K562 (cell line): ENCODE measurements around the gene AMH. TPM values are rescaled to one million over a fixed set of nuclear protein-coding genes. Genes with fewer than 3 reads are reported as not detected.
A peak's percentile ranks its signal among the peaks of the same experiment; 100 is the strongest.

Source experiments
- ARID2 ChIP-seq: fragments of 450-650 bp; IDR thresholded peaks from 2 replicates; pipeline ENCODE4 v1.6.1; 2017; ENCODE audit warnings: antibody characterized with exemption, mild to moderate bottlenecking
- BHLHE40 ChIP-seq: IDR thresholded peaks from 2 replicates; pipeline ENCODE4 v1.6.1; 2011; ENCODE audit warnings: low read length, improper control_type of control experiment
- CHD1 ChIP-seq: fragments of 200-600 bp; sonication (generic); IDR thresholded peaks from one replicate; pipeline ENCODE4 v1.6.1; 2012; ENCODE audit warnings: mild to moderate bottlenecking, moderate library complexity, low read length, inconsistent platforms
- DEAF1 ChIP-seq: fragments of 450-650 bp; formaldehyde crosslinking; IDR thresholded peaks from 2 replicates; pipeline ENCODE4 v1.4.0; 2020; ENCODE audit warnings: mild to moderate bottlenecking, moderate library complexity
- GABPB1 ChIP-seq: sonication (generic); formaldehyde crosslinking; IDR thresholded peaks from 2 replicates; pipeline ENCODE4 v1.8.0; 2022; ENCODE audit warnings: mild to moderate bottlenecking, missing genetic modification reagents
- MCM2 ChIP-seq: fragments of 450-650 bp; IDR thresholded peaks from 2 replicates; pipeline ENCODE4 v1.6.1; 2017; ENCODE audit warnings: low read depth, mild to moderate bottlenecking
- MEF2A ChIP-seq: IDR thresholded peaks from 2 replicates; pipeline ENCODE4 v1.6.1; 2011; ENCODE audit warnings: low read depth, mild to moderate bottlenecking, low read length, moderate library complexity; ENCODE audit not compliant: control insufficient read depth
- MNT ChIP-seq, 2 experiments: fragments of 450-650 bp; conservative IDR thresholded peaks; 2 replicates each; pipeline ENCODE4 v1.6.1; 2017; ENCODE audit warnings: mild to moderate bottlenecking in 2 of 2, moderate library complexity in 2 of 2
- MTA1 ChIP-seq: fragments of 450-650 bp; IDR thresholded peaks from 2 replicates; pipeline ENCODE4 v1.6.1; 2017; ENCODE audit warnings: borderline replicate concordance
- NFIC ChIP-seq: fragments of 450-650 bp; IDR thresholded peaks from 2 replicates; pipeline ENCODE4 v1.6.1; 2017; ENCODE audit warnings: mild to moderate bottlenecking, inconsistent platforms
- NFIX ChIP-seq: fragments of 250-450 bp; sonication (Bioruptor Pico); IDR thresholded peaks from 2 replicates; pipeline ENCODE4 v1.4.0; 2020; ENCODE audit warnings: low read depth, mild to moderate bottlenecking, moderate library complexity
- POLR2G ChIP-seq: fragments of 200-400 bp; formaldehyde crosslinking; IDR thresholded peaks from 2 replicates; pipeline ENCODE4 v1.6.1; 2017; ENCODE audit warnings: low read depth, mild to moderate bottlenecking, antibody characterized with exemption, low read length, moderate library complexity
- PTTG1 ChIP-seq: fragments of 450-650 bp; IDR thresholded peaks from 2 replicates; pipeline ENCODE4 v1.6.1; 2016; ENCODE audit warnings: low read depth, mild to moderate bottlenecking, missing genetic modification characterization, missing compliant biosample characterization
- RBM22 ChIP-seq: fragments of 200-400 bp; formaldehyde crosslinking; IDR thresholded peaks from 2 replicates; pipeline ENCODE4 v1.6.1; 2018; ENCODE audit warnings: low read length, low read depth; ENCODE audit not compliant: poor library complexity, severe bottlenecking
- RERE ChIP-seq: sonication (generic); formaldehyde crosslinking; IDR thresholded peaks from 2 replicates; pipeline ENCODE4 v1.8.0; 2023; ENCODE audit warnings: missing genetic modification reagents, mild to moderate bottlenecking, borderline replicate concordance
- TAF7 ChIP-seq: fragments of 450-650 bp; IDR thresholded peaks from 2 replicates; pipeline ENCODE4 v1.6.1; 2016; ENCODE audit warnings: missing genetic modification characterization, missing compliant biosample characterization
- TBP ChIP-seq: optimal IDR thresholded peaks from 2 replicates; pipeline ENCODE3; 2011; ENCODE audit warnings: low read depth, low read length, improper control_type of control experiment
- WHSC1 ChIP-seq: IDR thresholded peaks from one replicate; pipeline ENCODE4 v1.6.1; 2012; ENCODE audit warnings: low read length, control low read depth, inconsistent platforms
- ZNF354B ChIP-seq: fragments of 250-450 bp; sonication (Bioruptor Pico); IDR thresholded peaks from 2 replicates; pipeline ENCODE4 v1.4.0; 2020
- polyA plus RNA-seq, 8 experiments: library from polyadenylated mRNA; depleted of rRNA in 4 of 8; stranded (reverse) in 5 of 8; unstranded in 3 of 8; fragments of >200 nt; fragmentation: Nextera tagmentation in 2 of 8; fragmentation: Illumina TruSeq in 1 of 8; extraction: Ambion mirVana in 2 of 8; extraction: Trizol in 1 of 8; gene quantifications; 2 replicates each; pipeline versions ENCODE4 v1.2.1 to v1.2.3, GENCODE V29; 2011 to 2014; ENCODE audit warnings: inconsistent platforms in 1 of 8, missing spikeins in 1 of 8
- total RNA-seq, 7 experiments: library from RNA; depleted of rRNA in 6 of 7; stranded (reverse); fragments of >200 nt in 6 of 7; fragmentation: Illumina TruSeq in 2 of 7; extraction: Trizol in 2 of 7; gene quantifications; 2 replicates each; pipeline versions ENCODE4 v1.2.1 to v1.2.3, GENCODE V29; 2011 to 2021; ENCODE audit warnings: low replicate concordance in 1 of 7

AMH gene
- total and polyA plus RNA-seq, 9 of the 15 experiments (the other 6 are each of a cell fraction or from before 2014, with no cell fraction given), result 0.29 to 27.4 (median 2.6) TPM; not detected in 2

GRCh38 chr19:2249010-2249866, at the start of gene AMH (continued):
- TF ChIP-seq MEF2A, result no peak
- TF ChIP-seq MCM2, result no peak
- no peak for TF ChIP-seq NFIC
- no peak for TF ChIP-seq CHD1
- TF ChIP-seq ZNF354B (CRISPR knock-in tag), result no peak
- TF ChIP-seq MNT (conservative IDR thresholded peaks at IDR 0.05), result no peak
- TF ChIP-seq TAF7 (tag), result no peak
- peak; percentile 53 for TF ChIP-seq POLR2G
- no peak for TF ChIP-seq ARID2
- TF ChIP-seq WHSC1, result no peak
- no peak for TF ChIP-seq DEAF1
- TF ChIP-seq TBP, result no peak
- no peak for TF ChIP-seq NFIX (CRISPR knock-in tag)
- TF ChIP-seq RERE (CRISPR knock-in tag), result no peak
- no peak for TF ChIP-seq PTTG1 (tag)
- no peak for TF ChIP-seq BHLHE40
- peak; percentile 37 for TF ChIP-seq RBM22
- TF ChIP-seq MTA1, result no peak
- no peak for TF ChIP-seq GABPB1 (CRISPR knock-in tag)
